ENCODE data around the gene HS3ST2.

GRCh38 chr16:22862046-22862445, 48.1 kb downstream of the HS3ST2 start:
- TF ChIP-seq CTCF (IDR thresholded peaks at IDR 0.05) (no peak), POLR2A (IDR thresholded peaks at IDR 0.05) (no peak)
